ENCODE measurements around the gene WDR53.

WDR53 gene

DNA sequence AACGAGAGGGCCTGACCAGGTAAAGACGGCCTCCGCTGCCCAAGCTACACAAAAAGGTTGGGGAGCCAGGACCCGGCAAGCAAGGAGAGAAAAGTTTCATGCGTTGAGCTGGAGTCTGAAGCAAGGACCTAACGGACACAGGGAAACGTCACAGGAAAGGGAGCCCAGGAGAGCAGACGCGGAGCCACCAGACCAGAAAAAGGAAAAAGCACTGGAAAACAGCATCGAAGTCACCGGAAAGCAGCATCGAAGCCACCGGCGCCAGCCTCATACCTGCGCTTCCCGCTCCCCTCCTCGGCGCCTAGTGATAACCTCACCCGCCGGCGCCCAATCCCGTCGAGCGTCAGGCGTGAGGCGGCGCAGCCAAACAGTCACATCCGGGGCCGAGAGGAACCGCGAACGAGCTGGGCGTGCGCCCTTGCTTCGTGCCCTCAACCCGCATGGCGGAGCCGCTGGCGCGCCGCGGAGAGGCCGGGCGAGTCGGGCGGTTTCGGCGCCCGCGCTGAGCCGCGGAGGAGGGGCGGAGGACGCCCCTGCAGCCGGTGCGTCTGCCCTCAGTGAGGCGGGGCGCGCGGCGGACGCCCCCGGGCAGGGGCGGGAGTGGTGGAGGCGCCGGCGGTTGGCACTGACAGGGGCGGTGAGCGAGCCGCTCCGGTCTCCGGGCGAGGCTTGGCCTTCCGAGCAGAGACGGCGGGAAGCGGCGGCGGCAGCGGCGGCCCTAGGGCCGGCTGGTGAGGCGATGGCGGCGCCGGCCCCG is at the start of gene WDR53, which contains the start of gene FBXO45:
TSS of gene WDR53 (minus strand) at position 309 of the 757 bp plus-strand sequence. CDS start 7,079 bp downstream, outside the sequence.
TSS of gene FBXO45 (plus strand) at position 415 of the 757 bp plus-strand sequence. CDS start at position 740, 325 bp downstream.
- TF ChIP-seq, protein P1, sequence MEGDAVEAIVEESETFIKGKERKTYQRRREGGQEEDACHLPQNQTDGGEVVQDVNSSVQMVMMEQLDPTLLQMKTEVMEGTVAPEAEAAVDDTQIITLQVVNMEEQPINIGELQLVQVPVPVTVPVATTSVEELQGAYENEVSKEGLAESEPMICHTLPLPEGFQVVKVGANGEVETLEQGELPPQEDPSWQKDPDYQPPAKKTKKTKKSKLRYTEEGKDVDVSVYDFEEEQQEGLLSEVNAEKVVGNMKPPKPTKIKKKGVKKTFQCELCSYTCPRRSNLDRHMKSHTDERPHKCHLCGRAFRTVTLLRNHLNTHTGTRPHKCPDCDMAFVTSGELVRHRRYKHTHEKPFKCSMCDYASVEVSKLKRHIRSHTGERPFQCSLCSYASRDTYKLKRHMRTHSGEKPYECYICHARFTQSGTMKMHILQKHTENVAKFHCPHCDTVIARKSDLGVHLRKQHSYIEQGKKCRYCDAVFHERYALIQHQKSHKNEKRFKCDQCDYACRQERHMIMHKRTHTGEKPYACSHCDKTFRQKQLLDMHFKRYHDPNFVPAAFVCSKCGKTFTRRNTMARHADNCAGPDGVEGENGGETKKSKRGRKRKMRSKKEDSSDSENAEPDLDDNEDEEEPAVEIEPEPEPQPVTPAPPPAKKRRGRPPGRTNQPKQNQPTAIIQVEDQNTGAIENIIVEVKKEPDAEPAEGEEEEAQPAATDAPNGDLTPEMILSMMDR (IDR thresholded peaks at IDR 0.05), result no peak

GRCh38 chr3:196617256-196617655 is 48.9 kb upstream of the WDR53 start:
- TF ChIP-seq, protein P1 (IDR thresholded peaks at IDR 0.05), result no peak

DNA sequence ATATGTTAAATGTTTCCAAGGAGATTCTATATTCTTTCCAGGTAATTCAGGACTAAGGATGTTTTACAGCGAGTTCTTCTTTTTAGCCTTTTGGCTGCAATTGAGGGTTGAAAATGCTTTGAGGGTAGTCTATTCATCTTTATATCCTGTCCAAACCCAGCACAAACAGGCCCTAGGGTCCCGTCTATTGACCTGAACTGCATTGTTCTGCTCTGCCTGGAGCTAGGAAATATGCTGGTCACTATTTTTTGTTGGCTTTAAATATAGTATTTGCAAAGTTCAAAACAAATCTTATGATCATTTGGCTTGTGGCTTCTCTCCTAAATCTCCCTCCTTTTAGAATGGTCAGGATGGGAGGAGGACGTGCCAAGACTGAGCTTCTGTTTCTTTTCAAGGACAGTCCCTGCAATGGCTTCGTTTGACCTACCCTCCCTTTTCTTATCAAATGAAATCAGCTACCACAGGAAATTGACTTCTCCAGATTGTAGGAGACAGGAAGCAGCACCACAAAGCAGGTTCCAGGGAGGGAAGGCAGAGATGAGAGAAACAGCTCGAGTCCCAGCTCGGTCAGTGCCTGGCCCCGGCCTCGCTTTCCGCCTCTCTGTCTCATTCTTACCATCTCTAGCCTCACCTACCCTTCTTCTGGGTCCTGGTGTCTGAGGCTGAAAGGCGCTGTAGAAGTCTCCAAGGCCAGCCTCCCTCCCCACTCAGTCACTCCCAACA is 43.6 kb upstream of the WDR53 start:
- TF ChIP-seq, protein P1 (IDR thresholded peaks at IDR 0.05), result no peak

- TF ChIP-seq, protein P1 (IDR thresholded peaks at IDR 0.05), result no peak
Measured at GRCh38 chr3:196609805-196610515, 41.6 kb upstream of the WDR53 start.

DNA sequence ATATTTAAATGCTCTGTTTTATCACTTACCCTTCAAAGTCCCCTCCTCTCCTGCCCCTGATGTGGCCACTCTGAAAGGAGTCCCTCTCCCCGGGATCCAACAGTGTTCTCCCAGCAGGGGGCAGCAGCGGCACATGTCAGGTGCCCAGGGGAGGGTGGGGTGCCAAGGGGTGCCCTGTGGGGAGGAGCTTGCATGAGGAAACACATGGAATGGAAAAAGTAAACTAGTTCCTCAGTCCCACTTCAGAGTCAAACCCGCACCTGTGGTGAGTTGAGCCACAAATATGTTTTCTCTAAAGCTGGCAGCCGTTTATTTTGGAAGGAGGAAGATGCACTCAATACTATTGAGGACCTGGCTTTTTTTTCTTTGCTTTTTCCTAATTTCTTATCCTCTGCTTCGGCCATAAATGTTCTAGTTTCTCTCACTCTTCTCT is 41.0 kb upstream of the WDR53 start:
- TF ChIP-seq, protein P1 (IDR thresholded peaks at IDR 0.05), result peak; percentile 83

DNA sequence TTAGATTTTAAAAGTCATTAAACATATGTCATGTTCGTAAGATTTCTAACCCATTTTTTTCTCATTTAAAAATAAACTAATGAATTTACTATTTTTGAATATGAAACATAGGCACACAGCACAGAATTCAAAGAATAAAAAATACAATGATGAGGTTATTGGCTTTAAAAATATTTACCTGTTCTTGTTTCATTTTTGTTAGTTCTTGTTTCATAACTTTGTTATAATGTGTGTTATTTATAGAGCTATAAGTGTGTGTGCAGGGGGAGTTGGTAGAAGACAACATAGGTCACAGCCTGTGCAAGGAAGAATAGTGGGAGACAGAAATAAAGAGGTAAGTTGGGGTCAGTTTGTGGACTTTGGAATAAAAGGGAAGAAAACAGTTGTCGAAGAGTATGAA is 40.3 kb upstream of the WDR53 start:
- TF ChIP-seq, protein P1 (IDR thresholded peaks at IDR 0.05), result no peak

GRCh38 chr3:196604548-196604947 is 36.2 kb upstream of the WDR53 start:
- TF ChIP-seq, protein P1 (IDR thresholded peaks at IDR 0.05), result no peak

Data from LNCAP (cell line).